Thyroid gland (tissue), 4 donors: ENCODE results near the gene SEPTIN8.

Experiments used
- CTCF ChIP-seq, 6 experiments: fragments of 200-600 bp in 3 of 6; fragments of 450-650 bp in 3 of 6; sonication (generic) in 3 of 6; IDR thresholded peaks; one replicate each; pipeline ENCODE4 v1.5.1; 2016 to 2019; ENCODE audit warnings: antibody characterized with exemption in 6 of 6, mild to moderate bottlenecking in 2 of 6, inconsistent platforms in 1 of 6, moderate library complexity in 1 of 6
- POLR2A ChIP-seq, 2 donors: fragments of 450-650 bp; IDR thresholded peaks; one replicate each; pipeline ENCODE4 v1.6.1; 2017; ENCODE audit warnings: antibody characterized with exemption in 2 of 2, mild to moderate bottlenecking in 2 of 2, moderate library complexity in 1 of 2

GRCh38 chr5:132768485-132768868, 8.6 kb downstream of the SEPTIN8 start:
- TF ChIP-seq POLR2A (IDR thresholded peaks at IDR 0.05), result no peak
- no peak for TF ChIP-seq CTCF (IDR thresholded peaks at IDR 0.05)
